Posterior vena cava (tissue), 2 donors: ENCODE measurements around the gene MTARC2. TPM values are rescaled to one million over a fixed set of nuclear protein-coding genes. Genes with fewer than 3 reads are reported as not detected.
"Not testable (repeated sequence)": the region's sequence is repeated elsewhere in the genome, so short reads cannot be mapped to it uniquely, and the experiment has no call there.

Experiments
- DNase-seq: peaks from one replicate; pipeline ENCODE4 v3.0.0-alpha.2; 2020; ENCODE audit warnings: low spot score
- intact Hi-C, 2 donors: fragments of 100-400 bp; cut with DNase I; formaldehyde crosslinking; loops; one replicate each; pipeline versions ENCODE4 v1.14.1 to v1.14.2; 2022 to 2023
- long read RNA-seq, 2 donors: library from polyadenylated mRNA; unstranded; transcript quantifications; one replicate each; pipeline ENCODE4 v2.0.0, GENCODE V29; 2020 to 2021
- total RNA-seq, 2 donors: library from RNA; stranded (reverse); fragmentation: NEBNext Ultra II Directional; extraction: Animal tissue kit (Norgen Biotek cat#: 25700); gene quantifications; one replicate each; pipeline ENCODE4 v1.2.1, GENCODE V29; 2021
- donor health status: DM: yes; HTN: yes; CAD: no.
- donor health status: DM: yes; HTN: yes; CAD: no.

MTARC2 gene
- total RNA-seq = 10 to 100 TPM; 11.8 to 15.2 TPM
- long read RNA-seq, donor 1, transcript MARC2-202 (8 exons, 2,134 nt) = major isoform, 6 of 11 reads
- long read RNA-seq, donor 1, partial matches to known transcripts = 1 of 11 reads
- long read RNA-seq, donor 1, other reads (novel, unspliced or antisense) = 3 of 11 reads
- long read RNA-seq, donor 2, partial matches to known transcripts = 1 of 9 reads
- long read RNA-seq, donor 2, other reads (novel, unspliced or antisense) = 4 of 9 reads

- peak; percentile 93 for DNase-seq
- intact Hi-C loops = no loop called here
Measured at GRCh38 chr1:220748089-220748934, at the start of gene MTARC2. Gene MTARC2, plus strand, starts transcription at chr1:220748322. Its CDS starts 210 bp downstream, at chr1:220748532.

- DNase-seq = no peak
- intact Hi-C loops = no loop called here
Measured at GRCh38 chr1:220698607-220699016, 49.5 kb upstream of the MTARC2 start.

GRCh38 chr1:220699044-220699443, 49.1 kb upstream of the MTARC2 start:
- intact Hi-C loops = no loop called here
- no peak for DNase-seq

DNA sequence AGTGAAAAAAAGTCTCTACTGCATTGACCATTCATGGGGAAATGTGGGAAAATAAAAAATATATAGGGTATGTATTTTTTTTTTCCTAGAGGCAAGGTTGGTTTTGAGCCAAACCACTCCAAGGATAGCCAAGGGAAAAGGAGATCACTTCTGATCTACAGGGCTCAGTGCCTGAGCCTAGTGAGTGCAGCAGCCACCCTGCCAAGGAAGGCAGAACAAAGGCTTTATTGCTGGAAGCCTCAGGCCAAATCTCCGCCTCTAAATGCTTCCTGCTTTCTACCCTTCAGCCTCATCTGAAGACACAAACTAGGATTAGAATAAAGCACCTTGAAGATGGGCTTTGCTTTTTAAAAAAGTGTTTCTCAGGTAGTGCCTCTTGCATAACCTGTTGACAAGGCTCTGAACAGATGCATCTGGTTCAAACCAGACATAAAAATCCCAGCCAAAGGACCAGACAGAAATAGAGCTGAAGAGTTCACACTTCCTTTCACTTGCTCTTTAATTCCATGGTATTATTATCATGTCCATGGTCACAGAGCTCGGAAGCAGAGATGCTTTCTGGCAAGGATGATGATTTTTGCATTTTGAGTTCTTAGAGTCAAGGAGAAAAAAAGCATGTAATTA, 47.5 kb upstream of the MTARC2 start:
- intact Hi-C loops = no loop called here

GRCh38 chr1:220701974-220702373, 46.1 kb upstream of the MTARC2 start:
- DNase-seq = no peak

More for the DNA sequence above, 47.5 kb upstream of the MTARC2 start:
- DNase-seq = no peak

GRCh38 chr1:220702733-220703270, 45.3 kb upstream of the MTARC2 start:
- DNase-seq = no peak
- intact Hi-C loops = no loop called here

More at GRCh38 chr1:220701974-220702373, 46.1 kb upstream of the MTARC2 start:
- intact Hi-C loops = no loop called here

GRCh38 chr1:220703305-220703704, 44.8 kb upstream of the MTARC2 start:
- intact Hi-C loops = no loop called here
- no peak for DNase-seq

DNA sequence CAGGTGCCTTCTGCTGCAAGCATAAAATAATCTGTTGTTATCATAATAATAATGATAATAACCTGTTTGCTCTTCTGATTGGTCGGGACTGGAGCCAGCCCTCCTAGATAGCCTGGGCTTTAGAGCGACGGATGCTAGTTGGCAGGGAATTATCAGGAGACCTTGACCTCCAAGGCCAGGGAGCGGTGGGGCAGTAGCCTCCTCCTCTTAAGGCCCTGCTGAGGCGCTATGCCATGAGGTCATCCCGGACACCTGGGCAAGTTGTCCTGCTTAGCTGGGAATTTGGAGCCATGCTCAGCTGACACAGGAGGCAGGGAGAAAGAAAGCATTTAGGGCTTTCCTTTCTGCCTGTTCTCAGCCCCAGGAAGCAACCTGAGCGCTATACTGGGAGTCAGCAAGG, 42.3 kb upstream of the MTARC2 start:
- intact Hi-C loops = no loop called here
- no peak for DNase-seq

DNA sequence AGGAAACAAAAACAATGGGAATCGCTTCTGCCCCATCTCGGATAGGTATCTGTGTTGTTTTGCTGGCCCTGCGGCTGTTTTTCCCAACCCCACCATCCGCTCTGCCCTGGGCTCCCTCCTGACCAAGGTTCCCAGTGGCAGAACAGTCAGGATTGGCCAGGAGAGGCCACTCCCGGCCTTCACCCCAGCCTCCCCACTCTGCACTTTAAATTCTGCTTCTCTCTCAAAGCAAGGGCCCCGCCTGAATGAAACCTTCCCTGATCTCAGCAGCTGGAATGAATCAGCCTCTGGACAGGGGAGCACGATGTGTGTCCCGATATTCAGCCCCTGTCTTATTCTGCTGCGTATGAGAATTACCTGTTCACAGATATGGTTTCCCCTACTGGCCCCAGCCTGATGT, 41.6 kb upstream of the MTARC2 start:
- intact Hi-C loops = no loop called here

GRCh38 chr1:220707160-220707559, 41.0 kb upstream of the MTARC2 start:
- intact Hi-C loops = no loop called here

More for the DNA sequence above, 41.6 kb upstream of the MTARC2 start:
- DNase-seq = no peak

GRCh38 chr1:220708244-220708643, 39.9 kb upstream of the MTARC2 start:
- DNase-seq = no peak
- intact Hi-C loops = no loop called here

More at GRCh38 chr1:220707160-220707559, 41.0 kb upstream of the MTARC2 start:
- DNase-seq = no peak

GRCh38 chr1:220708936-220709801, 39.0 kb upstream of the MTARC2 start:
- intact Hi-C loops = no loop called here
- DNase-seq = no peak

GRCh38 chr1:220710333-220710732, 37.8 kb upstream of the MTARC2 start:
- intact Hi-C loops = no loop called here

GRCh38 chr1:220711056-220711809, 36.9 kb upstream of the MTARC2 start:
- intact Hi-C loops = no loop called here
- DNase-seq = no peak

More at GRCh38 chr1:220710333-220710732, 37.8 kb upstream of the MTARC2 start:
- no peak for DNase-seq

GRCh38 chr1:220715986-220716385, 32.1 kb upstream of the MTARC2 start:
- DNase-seq, intact Hi-C loops: not testable (repeated sequence)

DNA sequence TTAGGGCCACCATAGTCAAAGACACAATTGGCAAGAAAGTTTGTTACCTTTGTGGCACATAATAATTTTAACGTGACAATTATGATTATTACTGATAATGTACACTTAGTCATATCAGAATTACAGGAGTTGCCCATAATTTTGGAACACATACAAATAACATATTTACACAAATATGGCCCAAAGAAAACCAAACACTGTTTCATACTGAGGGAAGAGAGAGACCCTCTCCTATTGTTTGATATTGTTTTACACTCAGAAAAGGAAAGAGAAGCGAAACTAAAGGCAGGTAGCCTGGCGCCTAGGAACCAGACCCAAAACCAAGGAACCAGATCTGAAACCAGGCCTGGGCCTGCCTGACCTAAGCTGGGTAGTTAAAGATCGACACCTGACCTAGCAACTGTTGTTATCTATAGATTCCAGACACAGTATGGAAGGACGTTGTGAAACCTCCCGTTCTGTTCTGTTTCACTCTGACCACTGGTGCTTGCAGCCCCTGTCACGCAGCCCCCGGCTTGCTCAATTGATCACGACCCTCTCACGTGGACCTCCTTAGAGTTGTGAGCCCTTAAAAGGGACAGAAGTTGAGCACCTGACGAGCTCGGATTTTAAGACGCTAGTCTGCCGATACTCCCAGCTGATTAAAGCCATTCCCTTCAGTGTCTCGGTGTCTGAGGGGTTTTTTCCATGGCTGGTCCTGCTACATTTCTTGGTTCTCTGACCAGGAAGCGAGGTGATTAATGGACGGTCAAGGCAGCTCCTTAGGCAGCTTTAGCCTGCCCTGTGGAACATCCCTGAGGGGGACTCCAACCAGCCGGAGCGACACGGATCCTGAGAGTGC, 30.1 kb upstream of the MTARC2 start:
- DNase-seq = peak; percentile 62
- intact Hi-C loops = no loop called here

GRCh38 chr1:220721266-220721665, 26.9 kb upstream of the MTARC2 start:
- intact Hi-C loops, DNase-seq: not testable (repeated sequence)
